GM12891 (cell line): ENCODE results near the gene E2F1.

ENCODE experiments used
- PAX5 ChIP-seq: IDR thresholded peaks from 2 replicates; pipeline ENCODE4 v1.6.1; 2011; ENCODE audit warnings: low read length, moderate library complexity, mild to moderate bottlenecking; ENCODE audit not compliant: insufficient read depth, severe bottlenecking
- POLR2A ChIP-seq: IDR thresholded peaks from 2 replicates; pipeline ENCODE4 v1.6.1; 2011; ENCODE audit warnings: low read depth, low read length, control low read depth
- POLR2AphosphoS5 ChIP-seq: IDR thresholded peaks from 2 replicates; pipeline ENCODE4 v1.6.1; 2011; ENCODE audit warnings: low read depth, low read length, control low read depth

DNA sequence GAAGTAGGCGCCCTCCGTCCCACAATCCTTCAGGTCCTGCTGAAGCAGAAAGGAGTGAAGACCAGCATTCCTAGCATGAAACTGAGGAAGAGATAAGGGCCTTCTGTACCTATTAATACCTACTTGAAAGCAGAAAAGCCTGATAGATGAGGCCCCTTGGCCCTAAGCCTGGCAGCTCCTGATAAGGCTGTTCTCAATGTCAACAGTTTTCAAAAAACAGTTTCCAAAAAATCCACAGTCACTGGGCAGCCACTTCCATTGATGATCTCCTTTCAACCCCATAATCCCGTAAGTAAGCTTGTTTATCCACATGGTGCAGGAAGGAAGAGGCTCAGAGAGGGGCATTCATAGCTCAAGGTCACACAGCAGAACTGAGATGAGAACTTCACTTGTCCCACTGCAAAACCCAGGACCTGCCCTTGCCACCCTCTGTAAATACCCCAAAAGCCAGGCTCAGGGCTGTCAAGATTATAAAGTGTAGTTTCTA lies 2.8 kb upstream of the E2F1 start:
- TF ChIP-seq POLR2A: no peak
- TF ChIP-seq POLR2AphosphoS5: no peak
- no peak for TF ChIP-seq PAX5
